ENCODE results near the gene IL3RA.

IL3RA gene

GRCh38 chrX:1407035-1407434, 70.5 kb downstream of the IL3RA start:
- Histone ChIP-seq H3K4me1 (ENCODE audit: control insufficient read depth in 5 of 5, insufficient read depth in 5 of 5, low read length in 5 of 5) (no peaks in the 10 kb centered on the region), H3K36me3 (ENCODE audit: control insufficient read depth in 5 of 5, insufficient read depth in 5 of 5, low read length in 5 of 5) (peaks cover 34 to 65% (median 61%) of the 10 kb centered on the region in 5 donors), H3K4me3 (ENCODE audit: low read depth in 1 of 5, low read length in 5 of 5) (no peak overlapping the region)

GRCh38 chrX:1411326-1411725, 74.7 kb downstream of the IL3RA start:
- no peaks in the 10 kb centered on the region for H3K27me3 ChIP-seq (ENCODE audit: control insufficient read depth in 5 of 5, insufficient read depth in 4 of 5, low read length in 5 of 5)
- peaks cover 11 to 61% (median 51%) of the 10 kb centered on the region in 5 donors for H3K36me3 ChIP-seq (ENCODE audit: control insufficient read depth in 5 of 5, insufficient read depth in 5 of 5, low read length in 5 of 5)

More at GRCh38 chrX:1407035-1407434, 70.5 kb downstream of the IL3RA start:
- Histone ChIP-seq H3K27ac (ENCODE audit: low read depth, low read length) (no peak overlapping the region), H3K9me3 (ENCODE audit: control insufficient read depth in 5 of 5, low read length in 5 of 5) (no peaks in the 10 kb centered on the region), H3K9ac (ENCODE audit: low read length in 5 of 5) (no peak overlapping the region), H3K27me3 (ENCODE audit: control insufficient read depth in 5 of 5, insufficient read depth in 4 of 5, low read length in 5 of 5) (no peaks in the 10 kb centered on the region)

GRCh38 chrX:1412551-1413161, 76.1 kb downstream of the IL3RA start:
- Histone ChIP-seq H3K27me3 (ENCODE audit: control insufficient read depth in 5 of 5, insufficient read depth in 4 of 5, low read length in 5 of 5) (no peaks in the 10 kb centered on the region), H3K9me3 (ENCODE audit: control insufficient read depth in 5 of 5, low read length in 5 of 5) (no peaks in the 10 kb centered on the region), H3K4me3 (ENCODE audit: low read depth in 1 of 5, low read length in 5 of 5) (no peak overlapping the region), H3K4me1 (ENCODE audit: control insufficient read depth in 5 of 5, insufficient read depth in 5 of 5, low read length in 5 of 5) (no peaks in the 10 kb centered on the region), H3K9ac (ENCODE audit: low read length in 5 of 5) (no peak overlapping the region), H3K27ac (ENCODE audit: low read depth, low read length) (no peak overlapping the region), H3K36me3 (ENCODE audit: control insufficient read depth in 5 of 5, insufficient read depth in 5 of 5, low read length in 5 of 5) (peaks cover 0 to 60% (median 50%) of the 10 kb centered on the region in 5 donors)

More at GRCh38 chrX:1411326-1411725, 74.7 kb downstream of the IL3RA start:
- no peaks in the 10 kb centered on the region for H3K4me1 ChIP-seq (ENCODE audit: control insufficient read depth in 5 of 5, insufficient read depth in 5 of 5, low read length in 5 of 5)
- H3K4me3 ChIP-seq (ENCODE audit: low read depth in 1 of 5, low read length in 5 of 5) = no peak overlapping the region
- no peak overlapping the region for H3K9ac ChIP-seq (ENCODE audit: low read length in 5 of 5)
- H3K27ac ChIP-seq (ENCODE audit: low read depth, low read length) = no peak overlapping the region
- no peaks in the 10 kb centered on the region for H3K9me3 ChIP-seq (ENCODE audit: control insufficient read depth in 5 of 5, low read length in 5 of 5)

GRCh38 chrX:1416327-1416784, 79.8 kb downstream of the IL3RA start:
- Histone ChIP-seq H3K36me3 (ENCODE audit: control insufficient read depth in 5 of 5, insufficient read depth in 5 of 5, low read length in 5 of 5) (peaks cover 0 to 82% (median 58%) of the 10 kb centered on the region in 5 donors), H3K27me3 (ENCODE audit: control insufficient read depth in 5 of 5, insufficient read depth in 4 of 5, low read length in 5 of 5) (no peaks in the 10 kb centered on the region), H3K4me3 (ENCODE audit: low read depth in 1 of 5, low read length in 5 of 5) (no peak overlapping the region), H3K9me3 (ENCODE audit: control insufficient read depth in 5 of 5, low read length in 5 of 5) (peaks cover 0 to 7% (median 5%) of the 10 kb centered on the region in 5 donors), H3K27ac (ENCODE audit: low read depth, low read length) (no peak overlapping the region), H3K9ac (ENCODE audit: low read length in 5 of 5) (no peak overlapping the region), H3K4me1 (ENCODE audit: control insufficient read depth in 5 of 5, insufficient read depth in 5 of 5, low read length in 5 of 5) (no peaks in the 10 kb centered on the region)

- Histone ChIP-seq H3K4me1 (ENCODE audit: control insufficient read depth in 5 of 5, insufficient read depth in 5 of 5, low read length in 5 of 5) (no peaks in the 10 kb centered on the region), H3K27ac (ENCODE audit: low read depth, low read length) (no peak overlapping the region), H3K9ac (ENCODE audit: low read length in 5 of 5) (no peak overlapping the region), H3K27me3 (ENCODE audit: control insufficient read depth in 5 of 5, insufficient read depth in 4 of 5, low read length in 5 of 5) (no peaks in the 10 kb centered on the region), H3K36me3 (ENCODE audit: control insufficient read depth in 5 of 5, insufficient read depth in 5 of 5, low read length in 5 of 5) (peaks cover 0 to 82% (median 62%) of the 10 kb centered on the region in 5 donors), H3K4me3 (ENCODE audit: low read depth in 1 of 5, low read length in 5 of 5) (no peak overlapping the region), H3K9me3 (ENCODE audit: control insufficient read depth in 5 of 5, low read length in 5 of 5) (peaks cover 0 to 15% (median 6%) of the 10 kb centered on the region in 5 donors)
Measured at GRCh38 chrX:1416965-1417760, 80.6 kb downstream of the IL3RA start.

GRCh38 chrX:1417921-1418771, 81.6 kb downstream of the IL3RA start:
- H3K36me3 ChIP-seq (ENCODE audit: control insufficient read depth in 5 of 5, insufficient read depth in 5 of 5, low read length in 5 of 5) = peaks cover 0 to 81% (median 62%) of the 10 kb centered on the region in 5 donors
- H3K4me1 ChIP-seq (ENCODE audit: control insufficient read depth in 5 of 5, insufficient read depth in 5 of 5, low read length in 5 of 5) = no peaks in the 10 kb centered on the region
- H3K27ac ChIP-seq (ENCODE audit: low read depth, low read length) = no peak overlapping the region
- H3K9ac ChIP-seq (ENCODE audit: low read length in 5 of 5) = no peak overlapping the region
- H3K27me3 ChIP-seq (ENCODE audit: control insufficient read depth in 5 of 5, insufficient read depth in 4 of 5, low read length in 5 of 5) = no peaks in the 10 kb centered on the region
- H3K4me3 ChIP-seq (ENCODE audit: low read depth in 1 of 5, low read length in 5 of 5) = peak overlapping the region in 1 of 5 donors; percentile 16
- H3K9me3 ChIP-seq (ENCODE audit: control insufficient read depth in 5 of 5, low read length in 5 of 5) = peaks cover 0 to 23% (median 12%) of the 10 kb centered on the region in 5 donors

GRCh38 chrX:1418901-1419544, 82.4 kb downstream of the IL3RA start:
- Histone ChIP-seq H3K9me3 (ENCODE audit: control insufficient read depth in 5 of 5, low read length in 5 of 5) (peaks cover 0 to 27% (median 12%) of the 10 kb centered on the region in 5 donors), H3K27ac (ENCODE audit: low read depth, low read length) (no peak overlapping the region), H3K36me3 (ENCODE audit: control insufficient read depth in 5 of 5, insufficient read depth in 5 of 5, low read length in 5 of 5) (peaks cover 0 to 78% (median 61%) of the 10 kb centered on the region in 5 donors), H3K4me1 (ENCODE audit: control insufficient read depth in 5 of 5, insufficient read depth in 5 of 5, low read length in 5 of 5) (no peaks in the 10 kb centered on the region), H3K27me3 (ENCODE audit: control insufficient read depth in 5 of 5, insufficient read depth in 4 of 5, low read length in 5 of 5) (no peaks in the 10 kb centered on the region), H3K9ac (ENCODE audit: low read length in 5 of 5) (no peak overlapping the region), H3K4me3 (ENCODE audit: low read depth in 1 of 5, low read length in 5 of 5) (no peak overlapping the region)

- H3K27me3 ChIP-seq (ENCODE audit: control insufficient read depth in 5 of 5, insufficient read depth in 4 of 5, low read length in 5 of 5) = no peaks in the 10 kb centered on the region
- H3K27ac ChIP-seq (ENCODE audit: low read depth, low read length) = no peak overlapping the region
- H3K4me1 ChIP-seq (ENCODE audit: control insufficient read depth in 5 of 5, insufficient read depth in 5 of 5, low read length in 5 of 5) = no peaks in the 10 kb centered on the region
- H3K4me3 ChIP-seq (ENCODE audit: low read depth in 1 of 5, low read length in 5 of 5) = no peak overlapping the region
- H3K36me3 ChIP-seq (ENCODE audit: control insufficient read depth in 5 of 5, insufficient read depth in 5 of 5, low read length in 5 of 5) = peaks cover 0 to 76% (median 57%) of the 10 kb centered on the region in 5 donors
- peaks cover 0 to 27% (median 12%) of the 10 kb centered on the region in 5 donors for H3K9me3 ChIP-seq (ENCODE audit: control insufficient read depth in 5 of 5, low read length in 5 of 5)
- no peak overlapping the region for H3K9ac ChIP-seq (ENCODE audit: low read length in 5 of 5)
Measured at GRCh38 chrX:1419545-1420355, 83.2 kb downstream of the IL3RA start.

GRCh38 chrX:1420371-1420770, 83.8 kb downstream of the IL3RA start:
- Histone ChIP-seq H3K27me3 (ENCODE audit: control insufficient read depth in 5 of 5, insufficient read depth in 4 of 5, low read length in 5 of 5) (no peaks in the 10 kb centered on the region), H3K4me3 (ENCODE audit: low read depth in 1 of 5, low read length in 5 of 5) (no peak overlapping the region), H3K27ac (ENCODE audit: low read depth, low read length) (no peak overlapping the region), H3K36me3 (ENCODE audit: control insufficient read depth in 5 of 5, insufficient read depth in 5 of 5, low read length in 5 of 5) (peaks cover 0 to 82% (median 61%) of the 10 kb centered on the region in 5 donors), H3K9me3 (ENCODE audit: control insufficient read depth in 5 of 5, low read length in 5 of 5) (peaks cover 0 to 27% (median 12%) of the 10 kb centered on the region in 5 donors), H3K9ac (ENCODE audit: low read length in 5 of 5) (no peak overlapping the region), H3K4me1 (ENCODE audit: control insufficient read depth in 5 of 5, insufficient read depth in 5 of 5, low read length in 5 of 5) (no peaks in the 10 kb centered on the region)
